ENCODE measurements around the gene SPAM1.
"Not testable (repeated sequence)": the region's sequence is repeated elsewhere in the genome, so short reads cannot be mapped to it uniquely, and the experiment has no call there.

SPAM1 gene, protein sequence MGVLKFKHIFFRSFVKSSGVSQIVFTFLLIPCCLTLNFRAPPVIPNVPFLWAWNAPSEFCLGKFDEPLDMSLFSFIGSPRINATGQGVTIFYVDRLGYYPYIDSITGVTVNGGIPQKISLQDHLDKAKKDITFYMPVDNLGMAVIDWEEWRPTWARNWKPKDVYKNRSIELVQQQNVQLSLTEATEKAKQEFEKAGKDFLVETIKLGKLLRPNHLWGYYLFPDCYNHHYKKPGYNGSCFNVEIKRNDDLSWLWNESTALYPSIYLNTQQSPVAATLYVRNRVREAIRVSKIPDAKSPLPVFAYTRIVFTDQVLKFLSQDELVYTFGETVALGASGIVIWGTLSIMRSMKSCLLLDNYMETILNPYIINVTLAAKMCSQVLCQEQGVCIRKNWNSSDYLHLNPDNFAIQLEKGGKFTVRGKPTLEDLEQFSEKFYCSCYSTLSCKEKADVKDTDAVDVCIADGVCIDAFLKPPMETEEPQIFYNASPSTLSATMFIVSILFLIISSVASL

DNA sequence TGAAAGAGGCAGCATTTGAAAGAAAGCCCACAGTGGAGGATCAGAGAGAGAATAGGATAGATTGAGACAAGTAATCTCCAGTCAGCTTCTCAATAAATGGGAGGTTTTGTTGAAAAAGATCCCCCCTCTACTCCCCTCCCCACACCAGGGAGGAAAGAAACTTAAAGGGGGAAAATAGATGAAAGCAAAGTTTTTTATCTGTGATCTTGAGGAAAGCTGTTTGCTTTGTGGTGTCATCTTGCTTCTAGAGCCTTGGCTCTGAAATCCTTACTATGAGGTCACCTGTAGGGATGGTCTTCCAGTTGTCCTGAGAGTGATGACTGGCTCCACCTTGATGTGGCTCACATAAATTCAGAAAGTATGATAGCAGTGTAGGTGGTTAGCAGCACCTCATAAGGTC, at the start of gene SPAM1:
Gene SPAM1 (plus strand): TSS at position 301 of the 400 bp plus-strand sequence. CDS start 28,330 bp downstream, outside the sequence.
- no peak for DNase-seq (ENCODE audit: low spot score)

DNA sequence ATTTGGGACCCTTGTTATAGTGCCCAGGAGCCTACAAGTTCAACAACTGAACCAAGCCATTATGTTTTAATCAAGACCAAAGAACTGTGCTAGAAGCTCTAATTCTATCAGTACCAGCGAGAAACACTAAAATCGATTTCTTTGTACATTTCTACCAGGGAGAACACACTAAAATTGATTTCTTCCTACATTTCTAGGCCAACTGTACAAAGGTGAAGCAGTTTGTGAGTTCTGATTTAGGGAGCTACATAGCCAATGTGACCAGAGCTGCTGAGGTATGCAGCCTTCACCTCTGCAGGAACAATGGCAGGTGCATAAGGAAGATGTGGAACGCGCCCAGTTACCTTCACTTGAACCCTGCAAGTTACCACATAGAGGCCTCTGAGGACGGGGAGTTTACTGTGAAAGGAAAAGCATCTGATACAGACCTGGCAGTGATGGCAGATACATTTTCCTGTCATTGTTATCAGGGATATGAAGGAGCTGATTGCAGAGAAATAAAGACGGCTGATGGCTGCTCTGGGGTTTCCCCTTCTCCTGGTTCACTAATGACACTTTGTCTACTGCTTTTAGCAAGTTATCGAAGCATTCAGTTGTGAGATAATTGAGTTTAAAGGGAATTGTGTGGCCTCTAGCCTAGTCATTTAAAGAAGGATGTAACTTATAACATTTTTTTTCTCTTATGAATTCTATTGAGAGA, 48.3 kb upstream of the SPAM1 start:
- no peak for DNase-seq (ENCODE audit: low spot score)

DNA sequence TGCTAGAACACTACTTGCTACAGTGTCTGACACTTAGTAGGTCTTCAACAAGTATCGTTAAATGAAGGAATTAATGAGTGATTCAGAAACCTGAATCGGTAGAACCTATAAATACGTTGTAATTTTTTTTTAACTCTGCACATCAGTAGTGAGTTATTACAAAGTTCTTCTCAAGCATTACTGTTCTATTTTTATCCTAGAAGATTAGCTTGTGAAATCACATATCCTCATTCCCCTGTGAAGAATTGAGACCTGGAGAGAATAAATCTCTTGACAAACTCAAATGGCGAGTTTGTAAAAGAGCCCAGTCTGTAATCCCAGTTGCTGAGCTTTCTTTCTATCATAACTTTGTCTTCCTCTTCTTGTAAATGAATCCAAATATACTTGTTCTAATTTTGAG, 45.4 kb upstream of the SPAM1 start:
- DNase-seq (ENCODE audit: low spot score), result no peak

DNA sequence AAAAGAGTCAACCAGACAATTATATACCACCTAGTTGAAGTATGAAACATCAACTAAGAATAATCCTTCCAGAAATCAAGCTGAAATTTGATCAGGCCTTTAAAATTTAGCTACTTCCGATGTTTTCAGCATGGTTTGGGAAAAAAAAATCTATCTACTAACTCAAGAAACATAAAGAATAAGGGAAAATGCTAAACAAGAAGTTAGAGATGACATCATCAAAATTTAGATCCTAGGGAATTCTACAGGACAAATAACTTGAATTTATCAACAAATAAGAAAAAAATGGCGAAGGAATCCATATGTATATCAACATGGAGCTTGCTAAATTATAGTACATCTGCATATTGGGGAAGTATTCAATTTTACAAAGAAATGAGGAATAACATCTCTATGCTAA, 43.7 kb upstream of the SPAM1 start:
- no peak for DNase-seq (ENCODE audit: low spot score)

DNA sequence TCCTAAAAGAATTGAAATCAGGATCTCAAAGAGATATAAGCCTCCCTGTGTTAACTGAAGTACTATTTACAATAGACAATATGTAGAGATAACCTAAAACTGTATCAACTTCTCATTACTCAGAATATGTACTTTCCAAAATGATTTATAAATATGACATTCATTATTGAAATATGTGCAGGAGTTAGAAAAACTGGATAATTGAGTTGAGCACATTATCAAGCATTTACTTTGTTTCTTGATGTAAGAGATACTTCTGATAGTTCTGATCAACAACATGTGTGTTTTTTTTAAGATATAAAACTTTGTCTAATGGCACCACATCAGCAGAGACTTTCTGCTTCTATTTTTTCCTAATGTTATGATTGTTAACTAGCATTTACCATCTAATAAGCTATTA, 41.9 kb upstream of the SPAM1 start:
- no peak for DNase-seq (ENCODE audit: low spot score)

DNA sequence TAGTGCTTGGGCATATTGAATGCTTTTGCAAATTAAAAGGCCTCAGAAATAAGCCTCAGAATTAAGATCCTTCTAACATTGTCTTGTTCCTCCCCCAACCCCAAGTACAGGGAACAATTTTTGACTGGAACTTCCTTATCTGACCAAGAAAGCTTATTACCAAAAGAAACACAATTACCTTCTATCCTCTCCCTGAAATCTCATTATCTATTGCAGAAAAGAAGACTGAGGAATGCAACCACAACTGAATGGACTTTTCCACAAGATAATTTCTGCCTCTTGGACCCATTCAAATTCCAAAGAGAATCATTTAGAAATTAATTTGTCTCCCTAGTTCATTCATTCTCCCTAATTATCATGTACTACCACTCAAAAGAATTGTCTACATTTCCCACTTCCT, 36.8 kb upstream of the SPAM1 start:
- DNase-seq (ENCODE audit: low spot score), result no peak

DNA sequence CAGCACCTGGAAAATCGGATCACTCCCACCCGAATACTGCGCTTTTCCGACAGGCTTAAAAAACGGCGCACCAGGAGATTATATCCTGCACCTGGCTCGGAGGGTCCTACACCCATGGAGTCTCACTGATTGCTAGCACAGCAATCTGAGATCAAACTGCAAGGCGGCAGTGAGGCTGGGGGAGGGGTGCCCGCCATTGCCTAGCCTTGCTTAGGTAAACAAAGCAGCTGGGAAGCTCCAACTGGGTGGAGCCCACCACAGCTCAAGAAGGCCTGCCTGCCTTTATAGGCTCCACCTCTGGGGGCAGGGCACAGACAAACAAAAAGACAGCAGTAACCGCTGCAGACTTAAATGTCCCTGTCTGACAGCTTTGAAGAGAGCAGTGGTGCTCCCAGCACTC, 30.3 kb upstream of the SPAM1 start:
- DNase-seq (ENCODE audit: low spot score), result not testable (repeated sequence)

DNA sequence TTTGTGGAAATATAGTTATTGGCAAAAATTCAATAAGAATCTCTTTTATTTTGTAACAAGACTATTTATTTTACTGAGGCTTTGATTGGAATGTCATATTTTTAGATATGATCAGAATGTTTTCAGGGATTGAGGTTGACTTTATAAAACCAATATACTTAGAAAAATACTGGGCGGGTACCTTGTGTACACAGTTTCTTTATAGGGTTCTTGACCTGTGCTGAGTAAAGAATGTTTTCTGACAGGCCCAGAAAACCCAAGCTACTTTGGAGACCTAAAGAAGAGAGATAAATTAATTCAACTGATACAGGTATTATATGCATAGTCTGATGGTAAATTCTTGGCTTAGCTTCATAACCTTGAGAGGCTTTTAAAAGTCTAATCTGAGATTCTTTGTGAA, 23.9 kb upstream of the SPAM1 start:
- DNase-seq (ENCODE audit: low spot score), result no peak

DNA sequence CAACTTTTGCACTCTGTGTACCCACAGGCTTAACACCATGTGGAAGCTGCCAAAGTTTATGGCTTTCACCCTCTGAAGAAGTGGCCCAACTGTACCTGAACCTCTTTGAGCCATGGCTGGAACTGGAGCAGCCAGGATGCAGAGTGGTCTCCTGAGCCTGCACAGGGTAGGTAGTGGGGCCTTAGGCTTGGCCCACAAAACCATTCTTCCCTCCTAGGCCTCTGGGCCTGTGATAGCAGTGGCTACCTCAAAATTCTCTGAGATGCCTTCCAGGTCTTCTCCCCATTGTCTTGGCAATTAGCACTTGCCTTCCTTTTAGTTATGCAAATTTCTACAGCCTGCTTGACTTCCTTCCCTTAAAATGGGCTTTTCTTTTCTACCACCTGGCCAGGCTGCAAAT, 19.3 kb upstream of the SPAM1 start:
- DNase-seq (ENCODE audit: low spot score), result no peak

DNA sequence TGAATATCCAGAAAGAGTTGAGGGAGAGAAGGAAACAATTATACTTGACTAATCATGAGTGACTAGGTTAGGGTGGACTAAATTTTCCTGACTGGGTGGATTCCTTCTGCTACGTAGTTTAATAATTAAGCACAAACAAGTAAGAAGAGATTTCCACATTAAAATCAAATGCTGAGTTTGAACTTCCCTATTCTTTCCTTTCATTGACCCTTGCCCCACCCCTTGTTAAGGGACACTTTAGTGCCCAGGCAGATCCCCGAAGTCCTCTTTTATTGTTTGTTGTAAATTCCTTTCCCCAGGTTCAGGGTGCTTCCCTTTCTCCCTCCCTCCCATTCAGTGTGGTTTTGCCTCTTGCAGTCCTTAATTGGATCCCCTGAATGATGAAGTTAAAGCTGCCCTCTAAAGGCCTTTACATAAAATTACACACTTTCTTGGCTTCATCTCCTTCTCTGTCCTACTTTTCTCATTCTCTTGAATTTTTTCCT, 8.8 kb upstream of the SPAM1 start:
- peak; percentile 47 for DNase-seq (ENCODE audit: low spot score)

DNA sequence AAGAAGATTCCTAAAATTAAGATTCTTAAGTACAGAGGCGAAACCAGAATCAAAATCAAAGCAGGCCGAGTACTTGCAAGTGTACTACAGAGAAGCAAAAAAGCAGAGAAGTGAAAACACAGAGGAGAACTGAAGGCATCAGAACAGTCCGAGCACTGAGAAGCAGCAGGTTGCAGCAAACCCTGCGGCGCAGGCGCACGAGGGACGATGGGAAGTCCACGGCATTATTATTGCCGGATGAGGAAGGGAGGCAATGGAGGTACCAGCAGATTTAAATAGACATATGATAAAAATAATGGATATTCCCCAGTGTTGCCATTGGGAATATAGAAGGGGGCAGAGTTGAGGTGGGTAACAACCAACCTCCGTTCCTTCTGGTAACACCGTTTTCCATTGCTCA, 7.2 kb upstream of the SPAM1 start:
- no peak for DNase-seq (ENCODE audit: low spot score)

DNA sequence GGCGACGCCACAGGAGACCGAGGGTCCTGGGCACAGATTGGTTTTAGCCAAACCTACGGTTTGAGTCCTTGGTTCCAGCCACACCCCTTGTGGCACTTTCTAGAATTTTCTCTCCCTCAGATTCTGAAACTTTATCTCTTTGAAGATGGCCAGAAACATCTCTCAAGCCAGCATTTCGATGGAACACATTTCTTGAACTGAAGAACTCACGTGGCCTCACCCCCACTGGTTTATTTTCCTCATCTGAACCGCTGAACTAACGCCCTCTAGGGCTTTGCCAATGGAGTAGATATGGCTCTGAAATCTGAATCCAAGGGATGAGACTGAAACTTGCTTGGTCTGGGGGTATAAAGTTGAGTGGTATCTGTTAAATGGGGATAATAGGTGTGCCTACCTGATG, 6.7 kb upstream of the SPAM1 start:
- no peak for DNase-seq (ENCODE audit: low spot score)

DNA sequence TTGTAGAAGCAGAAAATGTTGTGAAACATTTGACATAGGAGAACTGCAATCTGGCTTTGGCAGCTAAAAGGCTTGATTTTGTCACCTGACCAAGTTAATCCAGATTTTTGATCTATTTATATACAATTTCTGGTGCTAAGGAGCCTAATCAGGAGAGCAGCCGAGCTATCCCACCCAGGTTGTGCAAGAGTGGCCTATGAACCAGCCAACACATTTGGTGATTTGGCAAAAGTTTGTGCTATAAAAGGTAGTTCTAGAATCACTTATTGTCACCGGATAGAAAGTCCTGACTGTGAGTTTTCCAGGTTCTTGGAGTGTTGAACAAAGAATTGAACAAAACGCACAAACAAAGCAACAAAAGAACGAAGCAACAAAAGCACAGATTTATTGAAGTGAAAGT, 1.4 kb upstream of the SPAM1 start:
- DNase-seq (ENCODE audit: low spot score), result no peak

DNA sequence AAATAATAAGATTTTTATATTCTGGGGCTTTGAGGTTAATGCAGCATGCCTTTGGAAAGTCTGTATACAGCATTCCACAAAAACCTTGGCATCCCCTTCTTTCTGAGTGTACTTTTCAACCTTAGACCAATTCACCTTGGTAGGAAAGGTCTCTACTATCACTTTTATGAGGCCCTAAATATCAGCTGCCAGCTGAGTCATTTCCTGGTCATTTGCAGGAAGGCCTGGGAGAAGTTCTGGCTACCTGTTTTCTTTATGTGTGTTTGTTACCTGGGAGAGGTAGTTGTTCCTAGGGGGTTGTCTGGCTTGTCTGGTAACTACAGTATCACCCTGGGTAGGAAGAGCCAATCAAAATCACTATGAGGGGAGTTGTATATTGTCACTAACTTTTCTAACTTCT, 4.1 kb downstream of the SPAM1 start:
- DNase-seq (ENCODE audit: low spot score), result no peak

DNA sequence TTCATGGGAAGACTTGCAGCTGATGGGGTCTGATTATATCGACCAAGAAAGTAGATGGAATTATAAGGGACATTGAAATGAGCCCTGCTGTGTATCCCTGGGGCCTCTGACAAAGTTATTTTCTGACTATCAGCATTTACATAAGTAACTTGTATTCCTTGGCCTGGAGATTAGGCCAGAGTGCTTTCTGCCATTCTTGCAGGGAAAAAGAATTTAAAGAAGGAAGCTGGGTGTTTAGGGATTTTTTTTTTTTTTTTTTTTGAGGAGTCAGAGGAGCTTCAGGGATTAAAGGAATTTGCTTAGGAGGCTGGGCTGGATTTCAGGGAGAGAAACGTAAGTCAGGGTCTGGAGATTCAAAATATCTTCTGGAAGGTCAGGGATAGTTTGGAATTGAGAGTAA, 4.6 kb downstream of the SPAM1 start:
- DNase-seq (ENCODE audit: low spot score), result no peak

DNA sequence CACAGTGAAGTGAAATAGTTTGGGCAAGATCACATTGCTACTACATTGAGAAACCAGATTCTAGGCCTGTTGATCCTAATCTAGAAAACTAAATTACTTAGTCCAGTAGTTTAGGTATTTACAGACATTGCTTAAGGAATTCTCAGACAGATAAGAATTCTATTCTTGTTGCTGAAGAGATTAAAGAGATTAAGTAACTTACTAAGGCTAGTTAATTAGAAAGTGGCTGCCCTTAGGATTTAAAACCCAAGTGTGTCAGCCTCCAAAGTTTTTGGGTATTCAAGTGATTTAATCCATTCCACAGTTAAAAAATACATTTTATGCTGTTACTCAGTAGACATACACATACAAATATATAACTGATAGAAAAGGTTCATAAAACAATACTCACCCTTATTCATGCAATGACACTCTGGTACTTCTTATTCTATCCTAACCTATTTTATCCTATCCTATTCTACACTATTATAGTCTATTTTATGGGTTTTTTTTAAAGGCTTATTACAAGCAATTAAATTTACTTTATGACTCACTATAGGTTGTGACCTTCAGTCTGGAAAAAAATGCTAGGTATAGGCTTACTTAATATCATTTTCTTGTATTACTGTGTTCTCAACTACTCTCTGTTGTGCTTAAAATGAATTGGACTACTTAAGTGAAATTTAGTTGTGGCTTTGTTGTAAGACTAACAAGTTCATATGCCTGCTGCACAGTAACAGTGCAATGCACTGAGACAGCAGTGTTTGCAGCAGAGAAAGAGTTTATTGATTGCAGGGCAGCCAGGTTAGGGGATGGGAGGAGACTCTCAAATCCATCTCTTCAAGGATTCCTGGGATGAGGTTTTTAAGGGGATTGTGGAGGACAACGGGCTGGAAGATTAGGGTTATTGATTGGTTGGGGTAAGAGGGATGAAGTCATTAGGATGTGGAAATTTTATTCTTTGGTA, 10.7 kb downstream of the SPAM1 start:
- no peak for DNase-seq (ENCODE audit: low spot score)

DNA sequence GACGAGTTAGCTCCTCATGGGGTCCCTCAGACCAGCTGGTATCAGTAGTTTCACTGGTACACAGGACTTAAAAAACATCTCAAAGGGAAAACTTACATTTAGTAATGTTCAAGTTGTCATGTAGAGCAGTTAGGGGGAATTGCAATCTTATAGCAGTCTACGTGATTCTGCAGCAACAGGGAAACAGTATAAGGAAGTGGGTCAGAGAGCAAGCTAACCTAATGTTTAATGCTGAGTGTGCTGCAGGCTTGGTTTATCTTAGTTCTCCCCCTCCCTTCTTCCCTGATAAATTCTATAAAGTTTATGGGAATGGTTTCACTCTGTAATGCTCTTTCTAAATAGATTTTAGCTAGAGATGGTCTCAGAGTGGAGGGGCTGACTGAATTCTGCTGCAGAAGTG, 11.3 kb downstream of the SPAM1 start:
- DNase-seq (ENCODE audit: low spot score), result no peak

DNA sequence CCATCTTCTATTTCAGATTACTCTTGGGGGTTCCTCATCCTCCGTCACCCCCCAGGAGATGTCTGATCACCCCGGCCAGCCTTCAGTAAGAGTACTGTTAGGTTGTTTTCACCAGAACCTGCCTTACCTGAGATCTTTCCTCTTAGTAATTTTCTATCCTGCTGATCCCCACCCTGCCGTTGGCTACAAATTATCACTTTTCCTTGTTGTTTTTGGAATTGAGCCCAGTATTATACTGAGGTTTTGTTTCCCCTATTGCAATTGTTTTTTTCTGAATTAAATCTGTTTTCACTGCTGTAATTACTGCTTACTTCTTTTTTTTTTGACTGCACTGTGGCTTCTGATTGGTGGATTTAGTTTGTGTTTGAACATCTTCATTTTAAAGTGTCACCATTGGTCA, 14.7 kb downstream of the SPAM1 start:
- DNase-seq (ENCODE audit: low spot score), result no peak

DNA sequence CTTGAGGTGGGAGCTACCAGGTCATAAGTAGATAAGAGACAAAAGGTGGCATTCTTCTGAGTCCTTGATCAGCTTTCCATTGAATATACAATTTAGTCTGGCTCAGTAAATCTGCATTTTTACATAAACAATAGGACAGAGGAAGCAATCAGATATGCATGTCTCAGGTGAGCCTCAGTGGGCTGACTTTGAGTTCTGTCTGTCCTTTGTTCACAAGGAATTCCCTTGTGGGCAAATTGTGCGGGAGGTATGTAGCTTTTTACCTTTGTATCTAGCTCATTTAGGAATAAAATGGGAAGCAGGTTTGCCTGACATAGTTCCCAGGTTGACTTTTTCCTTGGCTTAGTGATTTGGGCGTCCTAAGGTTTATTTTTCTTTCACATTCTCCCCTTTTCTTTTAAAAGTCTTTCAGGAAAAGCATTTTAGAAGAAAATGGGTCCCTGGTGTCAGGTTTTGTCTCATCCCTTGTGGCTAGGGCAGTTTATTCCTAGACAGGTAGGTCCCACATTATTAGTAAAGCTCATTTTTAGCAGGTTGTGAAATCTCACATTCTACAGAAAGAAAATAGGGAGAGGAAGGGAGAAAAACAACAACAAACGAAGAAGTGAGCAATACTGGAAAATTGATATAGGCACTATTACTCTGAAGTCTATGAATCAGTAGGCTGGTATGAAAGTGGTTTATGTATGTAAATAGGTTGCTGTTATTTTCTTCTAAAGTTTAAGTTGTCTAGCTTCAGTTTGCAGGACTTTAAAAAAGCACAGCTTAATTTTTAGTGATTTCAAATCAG, 16.5 kb downstream of the SPAM1 start:
- no peak for DNase-seq (ENCODE audit: low spot score)

DNA sequence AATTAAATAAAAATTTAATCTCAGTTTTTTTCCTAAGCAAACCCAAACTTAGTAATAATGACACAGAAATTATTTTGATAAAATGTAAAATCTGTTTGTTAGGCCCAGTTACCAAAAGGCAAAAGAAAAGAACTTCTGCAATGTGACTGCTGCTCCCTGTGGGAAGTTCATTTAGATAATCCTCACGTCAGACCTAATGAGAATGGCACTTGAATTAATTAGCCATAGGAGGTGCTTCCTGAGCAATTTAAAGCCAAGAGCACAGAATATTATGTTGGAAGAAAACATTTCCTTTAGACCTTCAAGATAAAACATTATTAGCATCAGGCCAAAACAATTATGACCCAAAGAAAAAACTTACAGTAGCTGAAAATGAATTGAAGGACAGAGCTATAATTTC, 19.4 kb downstream of the SPAM1 start:
- DNase-seq (ENCODE audit: low spot score), result no peak

DNA sequence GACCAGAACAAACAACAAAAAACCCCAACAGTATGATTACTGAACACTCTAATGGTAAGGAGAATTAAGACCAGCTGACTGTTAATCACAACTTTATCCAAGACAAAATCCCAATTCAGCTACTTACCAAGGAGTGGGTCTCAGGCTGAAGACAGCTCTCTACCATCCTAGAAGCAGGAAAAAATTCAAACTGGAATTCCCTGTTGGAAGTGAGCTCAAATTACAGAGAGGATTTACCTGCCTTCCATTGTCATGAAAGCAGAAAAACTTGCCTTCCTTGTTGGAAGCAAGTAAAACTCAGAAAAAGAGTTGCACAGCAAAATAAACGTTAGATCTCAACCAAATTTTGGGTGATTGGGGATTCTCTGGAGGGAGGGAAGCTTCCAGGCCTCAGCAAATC, 20.9 kb downstream of the SPAM1 start:
- DNase-seq (ENCODE audit: low spot score), result no peak

Measured in NAMALWA (cell line).